Activated CD4-positive, CD25-positive, alpha-beta regulatory T cell treated with anti-CD3 and anti-CD28 coated beads, Interleukin-2, amount 50 U/mL, for 24 hours (primary cell): Measurements from ENCODE around the gene MC3R.
A peak's percentile ranks its signal among the peaks of the same experiment; 100 is the strongest.
"Not testable (repeated sequence)": the region's sequence is repeated elsewhere in the genome, so short reads cannot be mapped to it uniquely, and the experiment has no call there.

ENCODE experiments used
- ATAC-seq, 2 donors: fragments of 150-1000 bp; cut with Tn5 transposase; one replicate each; pipeline ENCODE4 v1.10.0; 2021; ENCODE audit warnings: mild to moderate bottlenecking in 1 of 2, moderate library complexity in 1 of 2

MC3R gene

DNA sequence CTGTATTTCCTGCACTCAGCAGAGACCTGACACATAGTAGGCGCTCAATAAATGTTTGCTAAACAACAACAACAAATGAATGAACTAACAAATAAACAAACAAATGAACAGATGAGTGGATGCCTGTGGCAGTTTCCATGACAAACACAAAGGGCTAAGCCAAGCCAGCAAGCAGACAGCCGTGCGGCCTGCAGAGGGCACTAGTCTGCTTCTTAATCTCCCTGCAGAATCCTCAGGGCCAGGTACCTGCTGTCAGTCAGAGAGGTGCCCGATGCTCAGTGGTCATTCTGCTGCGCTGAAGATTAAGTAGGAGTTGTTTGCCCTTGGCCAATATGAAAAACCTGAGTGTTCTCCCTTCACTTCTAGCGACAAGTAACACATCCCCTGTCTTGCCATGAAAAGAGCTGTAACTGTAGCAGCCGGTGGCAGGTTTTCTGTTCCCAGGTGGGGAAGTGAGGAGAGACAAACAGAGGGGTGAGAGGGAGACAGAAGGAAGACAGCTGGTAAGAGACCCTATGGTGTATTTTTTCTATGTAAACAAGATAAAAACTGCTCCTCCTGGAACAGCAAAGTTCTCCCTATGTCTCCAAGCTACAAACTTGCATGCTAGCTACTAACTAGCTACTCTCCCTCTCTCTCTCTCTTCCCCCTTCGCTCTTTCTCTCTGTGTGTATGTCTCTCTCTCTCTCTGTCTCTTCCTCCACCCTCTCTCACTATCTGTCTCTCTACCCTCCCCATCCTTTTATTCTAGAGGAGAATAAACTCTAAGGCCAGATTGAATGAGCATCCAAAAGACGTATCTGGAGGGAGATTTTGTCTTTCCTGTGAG lies at the start of gene MC3R:
Gene MC3R (plus strand): TSS at position 779 of the 829 bp plus-strand sequence. CDS start 112 bp downstream, outside the sequence.
- peak in 1 of 2 donors; percentile 30 for ATAC-seq

DNA sequence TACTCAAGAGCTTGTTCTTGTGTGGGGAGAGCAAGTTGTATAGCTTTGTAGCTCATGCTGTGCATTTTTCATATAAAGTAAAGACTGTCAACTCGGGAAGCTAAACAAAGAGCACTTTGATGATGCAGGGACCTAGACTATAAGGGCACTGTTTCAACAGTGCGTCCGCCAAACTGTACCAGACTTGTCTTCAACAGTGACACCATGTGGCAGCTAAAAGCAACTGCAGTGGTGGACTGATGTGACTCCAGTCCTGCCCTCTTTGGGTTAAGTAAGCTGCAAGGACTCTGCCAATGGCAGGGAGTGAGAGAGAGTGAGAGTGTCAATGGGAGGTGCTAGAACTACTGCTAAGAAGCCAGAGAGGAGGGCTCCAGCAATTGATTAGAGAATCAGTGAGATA lies 48.1 kb upstream of the MC3R start:
- no peak for ATAC-seq

DNA sequence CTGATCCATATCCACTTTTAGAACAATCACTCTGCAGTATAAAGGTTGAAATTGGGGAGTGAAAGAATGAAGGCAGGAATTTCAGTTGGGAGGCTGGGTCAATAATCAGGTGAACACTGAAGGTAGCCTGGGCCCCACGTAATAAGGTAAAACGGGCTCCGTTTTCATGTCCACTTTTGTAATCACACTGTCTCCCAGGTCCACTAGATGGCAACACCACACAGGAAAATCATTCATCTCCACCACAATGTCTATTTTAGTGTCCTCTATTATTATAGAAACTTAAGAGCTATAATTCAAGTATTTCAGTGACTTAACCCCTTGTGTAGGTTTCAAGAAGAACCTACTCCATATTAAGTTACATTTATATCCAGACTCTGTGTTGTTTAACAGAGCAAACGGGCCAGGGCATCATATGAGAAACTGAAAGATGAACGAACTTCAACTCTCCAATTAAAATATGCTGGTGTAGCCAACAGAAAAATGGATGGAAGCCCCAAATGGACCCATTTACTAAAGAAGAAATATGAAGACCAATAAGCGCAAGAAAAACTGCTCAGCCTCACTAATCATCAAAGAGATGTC lies 45.9 kb upstream of the MC3R start:
- ATAC-seq, result no peak

GRCh38 chr20:56204206-56204605 lies 44.3 kb upstream of the MC3R start:
- no peak for ATAC-seq

DNA sequence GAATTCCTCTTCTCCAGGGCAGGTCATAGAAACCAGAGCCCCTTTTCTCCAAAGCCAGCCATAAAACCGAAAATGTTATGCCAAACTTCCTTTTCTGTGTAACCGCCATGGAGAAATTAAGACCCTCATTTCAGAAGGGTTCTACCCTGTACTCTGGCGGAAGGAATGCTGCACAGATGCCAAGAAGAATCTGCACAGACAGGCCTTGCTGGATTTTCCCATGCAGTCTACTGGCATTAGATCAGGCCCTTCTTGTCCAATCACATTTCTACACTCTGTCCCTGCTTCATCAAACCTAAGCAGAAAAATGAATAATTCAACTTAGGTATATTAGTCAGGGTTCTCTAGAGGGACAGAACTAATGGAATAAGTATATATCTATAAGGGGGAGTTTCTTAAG lies 43.2 kb upstream of the MC3R start:
- no peak for ATAC-seq

GRCh38 chr20:56207656-56208055 lies 40.9 kb upstream of the MC3R start:
- ATAC-seq, result no peak

- ATAC-seq, result no peak
Measured at GRCh38 chr20:56208121-56208520, 40.4 kb upstream of the MC3R start.

DNA sequence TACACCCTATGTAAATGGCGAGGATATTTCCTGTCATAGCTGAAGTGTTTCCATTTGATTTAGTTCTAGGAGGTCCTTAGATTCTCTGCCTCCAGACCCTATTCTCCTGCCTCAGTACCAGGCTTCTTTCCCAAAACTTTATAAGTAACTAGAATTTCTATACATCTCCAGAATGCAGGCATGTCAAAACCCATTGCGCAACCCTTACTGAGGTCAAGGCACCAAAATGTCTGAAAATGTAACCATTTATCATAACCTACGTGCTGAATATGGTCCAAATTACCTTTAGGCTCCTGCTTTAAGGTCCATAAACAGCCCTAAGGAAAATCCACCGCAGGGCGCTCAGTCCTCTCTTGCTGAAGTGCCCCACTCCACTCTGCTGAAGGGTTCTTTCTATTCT lies 37.5 kb upstream of the MC3R start:
- no peak for ATAC-seq

DNA sequence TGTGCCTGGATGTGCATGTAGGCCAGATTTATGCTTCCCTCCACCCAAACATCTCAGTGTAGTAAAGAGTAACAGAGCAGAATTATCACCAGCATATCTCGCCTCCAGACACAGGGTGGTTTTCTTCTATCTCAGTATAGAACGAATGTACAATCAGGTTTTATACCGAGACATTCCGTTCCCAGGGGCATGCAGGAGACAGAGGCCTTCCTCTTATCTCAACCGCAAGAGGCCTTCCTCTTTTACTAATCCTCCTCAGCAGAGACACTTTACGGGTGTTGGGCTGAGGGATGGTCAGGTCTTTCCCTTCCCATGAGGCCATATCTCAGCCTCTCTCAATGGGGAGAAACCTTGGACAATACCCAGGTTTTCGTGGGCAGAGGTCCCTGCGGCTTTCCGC lies 36.4 kb upstream of the MC3R start:
- ATAC-seq, result no peak

DNA sequence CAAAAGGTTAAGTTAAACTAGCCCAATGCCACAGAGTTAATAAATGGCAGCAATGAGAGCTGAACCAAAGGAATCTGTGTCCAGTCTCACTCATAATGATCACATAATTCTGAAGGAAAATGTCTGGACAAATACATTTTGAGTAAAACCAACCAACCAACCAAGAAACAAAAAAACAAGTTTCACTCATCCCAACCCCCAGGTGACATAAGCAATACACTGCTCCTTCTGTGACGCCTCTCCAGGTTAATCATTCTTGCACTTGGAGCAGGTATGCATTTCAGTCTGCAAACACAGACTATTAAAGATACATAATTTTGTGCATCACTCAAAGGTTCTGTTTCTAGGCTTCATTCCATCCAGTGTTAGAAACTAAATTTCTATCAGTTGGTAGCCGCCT lies 35.2 kb upstream of the MC3R start:
- no peak for ATAC-seq

GRCh38 chr20:56215115-56215514 lies 33.4 kb upstream of the MC3R start:
- no peak for ATAC-seq

GRCh38 chr20:56217829-56218228 lies 30.7 kb upstream of the MC3R start:
- ATAC-seq, result no peak

- not testable (repeated sequence) for ATAC-seq
Measured at GRCh38 chr20:56221186-56221585, 27.3 kb upstream of the MC3R start.

DNA sequence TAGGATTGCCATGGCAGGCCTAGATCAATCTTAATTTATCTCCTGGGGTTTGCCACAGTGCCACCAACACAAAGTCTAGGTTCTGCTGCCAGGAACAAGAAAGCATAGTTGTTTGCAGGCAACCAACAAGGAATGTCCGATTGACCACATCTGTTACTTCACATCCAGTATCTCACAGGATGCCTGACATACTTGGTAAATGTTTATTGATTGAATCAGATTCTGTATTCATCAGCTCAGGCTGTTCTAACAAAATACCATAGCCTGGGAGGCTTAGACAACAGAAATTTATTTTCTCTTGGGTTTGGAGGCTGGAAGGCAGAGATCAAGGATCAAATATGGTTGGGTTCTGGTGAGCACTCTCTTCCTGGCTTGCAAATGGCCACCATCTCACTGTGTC lies 26.3 kb upstream of the MC3R start:
- no peak for ATAC-seq

GRCh38 chr20:56222945-56223344 lies 25.6 kb upstream of the MC3R start:
- ATAC-seq, result no peak

- no peak for ATAC-seq
Measured at GRCh38 chr20:56223352-56223751, 25.2 kb upstream of the MC3R start.

GRCh38 chr20:56228021-56228420 lies 20.5 kb upstream of the MC3R start:
- no peak for ATAC-seq

DNA sequence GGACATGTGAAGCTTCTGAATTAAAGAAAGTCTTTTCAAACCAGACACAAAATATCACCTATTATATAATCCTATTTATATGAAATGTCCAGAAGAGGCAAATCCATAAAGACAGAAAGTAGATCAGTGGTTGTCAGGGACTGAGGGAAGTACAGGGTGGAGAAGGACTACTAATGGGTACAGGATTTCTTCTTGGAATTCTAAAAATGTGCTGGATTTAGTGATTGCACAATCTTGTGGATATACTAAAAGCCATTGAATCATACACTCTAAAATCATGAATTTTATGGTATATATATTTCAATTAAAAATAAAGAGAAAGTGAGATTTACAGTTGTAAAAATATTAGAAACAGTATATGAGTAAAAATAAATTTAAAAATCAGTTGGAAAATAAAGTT lies 18.7 kb upstream of the MC3R start:
- no peak for ATAC-seq

GRCh38 chr20:56234110-56234509 lies 14.4 kb upstream of the MC3R start:
- ATAC-seq, result no peak

GRCh38 chr20:56237335-56237734 lies 11.2 kb upstream of the MC3R start:
- ATAC-seq, result no peak

DNA sequence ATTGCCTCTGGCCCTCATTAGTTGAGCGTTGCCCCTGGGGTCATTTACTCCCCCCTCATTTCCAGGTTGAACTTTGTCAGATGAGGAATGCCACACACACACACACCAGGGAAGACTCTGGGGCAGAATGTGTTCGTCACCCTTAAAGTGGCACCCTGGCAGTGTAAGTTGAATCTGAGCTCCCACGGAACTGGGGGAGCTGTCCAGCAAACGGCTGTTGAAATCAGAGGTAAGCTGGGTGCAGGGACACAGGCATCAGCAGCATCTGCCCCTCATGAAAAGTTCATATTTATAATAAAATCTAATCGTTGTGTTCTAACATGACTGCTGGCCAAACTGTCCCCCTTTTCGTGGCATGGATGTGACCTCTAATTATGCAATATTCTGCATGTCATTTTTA lies 4.3 kb upstream of the MC3R start:
- ATAC-seq, result no peak

- no peak for ATAC-seq
Measured at GRCh38 chr20:56245761-56246160, 2.8 kb upstream of the MC3R start.

- ATAC-seq, result no peak
Measured at GRCh38 chr20:56249244-56249955, 868 bp downstream of the MC3R start.

- ATAC-seq, result no peak
Measured at GRCh38 chr20:56249956-56250355, 1.4 kb downstream of the MC3R start.
